Muscle layer of duodenum (tissue), 2 donors: ENCODE data around the gene GUCY1A2.
A peak's percentile ranks its signal among the peaks of the same experiment; 100 is the strongest.

Experiments
- H3K27ac ChIP-seq: one replicate; pipeline ENCODE4 v1.7.0; 2013; ENCODE audit warnings: mild to moderate bottlenecking, low read length
- H3K27me3 ChIP-seq: one replicate; pipeline ENCODE4 v1.7.0; 2013; ENCODE audit warnings: low read depth, mild to moderate bottlenecking, control low read depth, low read length
- H3K36me3 ChIP-seq, 2 donors: one replicate each; pipeline ENCODE4 v1.7.0; 2013; ENCODE audit warnings: low read length in 2 of 2, control low read depth in 1 of 2, mild to moderate bottlenecking in 1 of 2; ENCODE audit not compliant: insufficient read depth in 2 of 2, control insufficient read depth in 1 of 2
- H3K4me1 ChIP-seq, 2 donors: one replicate each; pipeline ENCODE4 v1.7.0; 2013; ENCODE audit warnings: low read length in 2 of 2, mild to moderate bottlenecking in 2 of 2, control low read depth in 1 of 2, moderate library complexity in 1 of 2; ENCODE audit not compliant: insufficient read depth in 2 of 2, control insufficient read depth in 1 of 2
- H3K4me3 ChIP-seq, 2 donors: one replicate each; pipeline ENCODE4 v1.7.0; 2013; ENCODE audit warnings: low read length in 2 of 2, low read depth in 1 of 2, mild to moderate bottlenecking in 1 of 2
- H3K9me3 ChIP-seq, 2 donors: one replicate each; pipeline ENCODE4 v1.7.0; 2013; ENCODE audit warnings: low read length in 2 of 2, control low read depth in 1 of 2, mild to moderate bottlenecking in 1 of 2; ENCODE audit not compliant: control insufficient read depth in 1 of 2
- donor health status: healthy.

GUCY1A2 gene

GRCh38 chr11:107020594-107020993 lies 2.3 kb upstream of the GUCY1A2 start:
- H3K27ac ChIP-seq = no peak overlapping the region
- H3K9me3 ChIP-seq = no peaks in the 10 kb centered on the region
- H3K27me3 ChIP-seq = peaks cover 19% of the 10 kb centered on the region
- no peak overlapping the region for H3K4me3 ChIP-seq
- H3K36me3 ChIP-seq = no peaks in the 10 kb centered on the region
- H3K4me1 ChIP-seq = peaks cover 0 to 20% of the 10 kb centered on the region in 2 donors

GRCh38 chr11:107018902-107019493 lies 722 bp upstream of the GUCY1A2 start:
- H3K27ac ChIP-seq = no peak overlapping the region
- peaks cover 19% of the 10 kb centered on the region for H3K27me3 ChIP-seq
- H3K4me3 ChIP-seq = peak overlapping the region; percentile 37 to 66
- H3K9me3 ChIP-seq = no peaks in the 10 kb centered on the region
- peaks cover 0 to 20% of the 10 kb centered on the region in 2 donors for H3K4me1 ChIP-seq
- no peaks in the 10 kb centered on the region for H3K36me3 ChIP-seq

GRCh38 chr11:107017433-107018218 lies 650 bp downstream of the GUCY1A2 start:
- Histone ChIP-seq H3K36me3 (no peaks in the 10 kb centered on the region), H3K4me3 (peak overlapping the region in 1 of 2 donors; percentile 54), H3K27me3 (peaks cover 19% of the 10 kb centered on the region), H3K4me1 (peaks cover 0 to 20% of the 10 kb centered on the region in 2 donors), H3K27ac (no peak overlapping the region), H3K9me3 (no peaks in the 10 kb centered on the region)

GRCh38 chr11:107017104-107017432 lies 1.2 kb downstream of the GUCY1A2 start:
- Histone ChIP-seq H3K27ac (no peak overlapping the region), H3K4me3 (peak overlapping the region in 1 of 2 donors; percentile 54), H3K27me3 (peaks cover 19% of the 10 kb centered on the region), H3K36me3 (no peaks in the 10 kb centered on the region), H3K9me3 (no peaks in the 10 kb centered on the region), H3K4me1 (peaks cover 0 to 20% of the 10 kb centered on the region in 2 donors)

GRCh38 chr11:107014871-107015270 lies 3.4 kb downstream of the GUCY1A2 start:
- H3K4me1 ChIP-seq = peaks cover 0 to 20% of the 10 kb centered on the region in 2 donors
- no peaks in the 10 kb centered on the region for H3K36me3 ChIP-seq
- peaks cover 19% of the 10 kb centered on the region for H3K27me3 ChIP-seq
- H3K27ac ChIP-seq = no peak overlapping the region
- H3K9me3 ChIP-seq = peaks cover 0 to 3% of the 10 kb centered on the region in 2 donors
- no peak overlapping the region for H3K4me3 ChIP-seq

- Histone ChIP-seq H3K4me3 (no peak overlapping the region), H3K9me3 (peaks cover 0 to 3% of the 10 kb centered on the region in 2 donors), H3K27me3 (peaks cover 3% of the 10 kb centered on the region), H3K36me3 (no peaks in the 10 kb centered on the region), H3K4me1 (no peaks in the 10 kb centered on the region), H3K27ac (no peak overlapping the region)
These were observed 6.3 kb downstream of the GUCY1A2 start for GRCh38 chr11:107011977-107012376.

- Histone ChIP-seq H3K4me1 (no peaks in the 10 kb centered on the region), H3K9me3 (peaks cover 0 to 3% of the 10 kb centered on the region in 2 donors), H3K4me3 (no peak overlapping the region), H3K36me3 (no peaks in the 10 kb centered on the region), H3K27me3 (no peaks in the 10 kb centered on the region), H3K27ac (no peak overlapping the region)
These were observed 9.1 kb downstream of the GUCY1A2 start for GRCh38 chr11:107009190-107009589.

GRCh38 chr11:107006076-107006833 lies 12.0 kb downstream of the GUCY1A2 start:
- Histone ChIP-seq H3K4me1 (no peaks in the 10 kb centered on the region), H3K36me3 (no peaks in the 10 kb centered on the region), H3K4me3 (no peak overlapping the region), H3K27ac (no peak overlapping the region), H3K27me3 (no peaks in the 10 kb centered on the region), H3K9me3 (peaks cover 0 to 3% of the 10 kb centered on the region in 2 donors)

- H3K27me3 ChIP-seq = no peaks in the 10 kb centered on the region
- H3K4me3 ChIP-seq = no peak overlapping the region
- H3K9me3 ChIP-seq = no peaks in the 10 kb centered on the region
- no peak overlapping the region for H3K27ac ChIP-seq
- H3K4me1 ChIP-seq = no peaks in the 10 kb centered on the region
- no peaks in the 10 kb centered on the region for H3K36me3 ChIP-seq
These were observed 19.1 kb downstream of the GUCY1A2 start for GRCh38 chr11:106999196-106999595.

GRCh38 chr11:106998916-106999188 lies 19.4 kb downstream of the GUCY1A2 start:
- H3K36me3 ChIP-seq = no peaks in the 10 kb centered on the region
- no peak overlapping the region for H3K4me3 ChIP-seq
- H3K4me1 ChIP-seq = no peaks in the 10 kb centered on the region
- no peaks in the 10 kb centered on the region for H3K9me3 ChIP-seq
- no peaks in the 10 kb centered on the region for H3K27me3 ChIP-seq
- no peak overlapping the region for H3K27ac ChIP-seq

GRCh38 chr11:106998116-106998915 lies 20.0 kb downstream of the GUCY1A2 start:
- Histone ChIP-seq H3K9me3 (no peaks in the 10 kb centered on the region), H3K27me3 (no peaks in the 10 kb centered on the region), H3K27ac (no peak overlapping the region), H3K36me3 (no peaks in the 10 kb centered on the region), H3K4me1 (no peaks in the 10 kb centered on the region), H3K4me3 (no peak overlapping the region)
